OCI-LY3 (cell line): ENCODE measurements around the gene AFF1.

Experiments used
- H2AFZ ChIP-seq: fragments of 200-600, 300-600 bp; shearing (Covaris generic); 2 replicates; pipeline ENCODE4 v1.6.0; 2014; ENCODE audit warnings: antibody characterized with exemption, low read depth, low read length
- H3K27ac ChIP-seq: fragments of 200-600, 300-600 bp; sonication (generic); 2 replicates; pipeline ENCODE4 v1.5.1; 2014; ENCODE audit warnings: mild to moderate bottlenecking, low read length, moderate library complexity, mixed read lengths
- H3K27me3 ChIP-seq: fragments of 200-600, 300-600 bp; sonication (generic); 2 replicates; pipeline ENCODE4 v1.6.1; 2014; ENCODE audit warnings: low read depth, low read length, mixed read lengths
- H3K36me3 ChIP-seq: fragments of 200-600, 300-600 bp; sonication (generic); replicated peaks from 2 replicates; pipeline ENCODE3; 2014; ENCODE audit warnings: low read depth, low read length, mixed read lengths
- H3K4me1 ChIP-seq: fragments of 300-600, 200-600 bp; sonication (generic); 2 replicates; pipeline ENCODE4 v1.6.1; 2014; ENCODE audit warnings: low read length, mixed read lengths
- H3K4me2 ChIP-seq: fragments of 200-600, 300-600 bp; sonication (generic); 2 replicates; pipeline ENCODE4 v1.6.1; 2014; ENCODE audit warnings: low read length, mixed read lengths
- H3K4me3 ChIP-seq: fragments of 300-600, 200-600 bp; sonication (generic); 2 replicates; pipeline ENCODE4 v1.5.1; 2014; ENCODE audit warnings: antibody characterized with exemption, mild to moderate bottlenecking, low read length, moderate library complexity
- H3K79me2 ChIP-seq: fragments of 300-600, 200-600 bp; shearing (Covaris generic); 2 replicates; pipeline ENCODE4 v1.6.1; 2014; ENCODE audit warnings: mild to moderate bottlenecking, low read length, mixed read lengths
- H3K9ac ChIP-seq: fragments of 300-600, 200-600 bp; shearing (Covaris generic); 2 replicates; pipeline ENCODE4 v1.6.0; 2014; ENCODE audit warnings: mild to moderate bottlenecking, low read length, moderate library complexity
- H3K9me3 ChIP-seq: fragments of 200-600, 300-600 bp; shearing (Covaris generic); 2 replicates; pipeline ENCODE4 v1.6.1; 2014; ENCODE audit warnings: low read length, mixed read lengths; ENCODE audit not compliant: insufficient read depth
- H4K20me1 ChIP-seq: fragments of 200-600, 300-600 bp; sonication (generic); 2 replicates; pipeline ENCODE4 v1.6.1; 2016; ENCODE audit warnings: low read length, mixed read lengths; ENCODE audit not compliant: insufficient read depth
- EZH2phosphoT487 ChIP-seq: fragments of 200-600 bp; shearing (Covaris generic); IDR thresholded peaks from 2 replicates; pipeline ENCODE4 v1.6.1; 2018; ENCODE audit warnings: antibody characterized with exemption, mixed run types, low read depth
- TF ChIP-seq, protein P1 (sequence below): fragments of 200-600, 300-600 bp; sonication (generic); IDR thresholded peaks from 2 replicates; pipeline ENCODE4 v1.5.1; 2014; ENCODE audit warnings: antibody characterized with exemption, low read length, low read depth

The AFF1 gene

DNA sequence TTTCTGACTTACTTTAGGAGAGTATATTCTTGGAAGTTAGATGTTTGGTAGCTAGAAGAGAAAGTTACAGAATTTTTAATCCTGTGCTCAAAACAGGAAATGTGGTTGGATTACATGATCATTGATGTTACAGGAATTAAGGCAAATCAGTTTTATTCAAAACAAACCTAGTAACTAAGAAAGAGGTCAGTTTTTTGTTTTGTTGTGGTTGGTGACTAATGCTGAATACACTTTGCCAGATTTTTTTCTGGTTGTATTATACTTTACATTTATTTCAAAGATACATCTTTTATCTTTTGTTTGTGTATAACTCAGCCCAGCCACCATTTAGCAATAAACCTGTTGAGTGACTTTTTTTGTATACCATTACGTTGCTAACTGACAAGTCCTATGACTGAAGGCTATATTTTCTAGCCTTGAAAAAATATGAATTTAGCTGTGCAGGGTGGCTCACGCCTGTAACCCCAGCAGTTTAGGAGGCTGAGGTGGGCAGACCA is 168.9 kb downstream of the AFF1 start:
- H3K79me2 ChIP-seq, result no peaks in the 10 kb centered on the region
- H3K36me3 ChIP-seq, result peaks cover 16% of the 10 kb centered on the region
- H3K4me3 ChIP-seq, result no peak overlapping the region
- no peak overlapping the region for H3K4me2 ChIP-seq
- no peak overlapping the region for H3K9ac ChIP-seq
- H3K9me3 ChIP-seq, result no peaks in the 10 kb centered on the region
- TF ChIP-seq EZH2phosphoT487, result no peak
- TF ChIP-seq, protein P1, sequence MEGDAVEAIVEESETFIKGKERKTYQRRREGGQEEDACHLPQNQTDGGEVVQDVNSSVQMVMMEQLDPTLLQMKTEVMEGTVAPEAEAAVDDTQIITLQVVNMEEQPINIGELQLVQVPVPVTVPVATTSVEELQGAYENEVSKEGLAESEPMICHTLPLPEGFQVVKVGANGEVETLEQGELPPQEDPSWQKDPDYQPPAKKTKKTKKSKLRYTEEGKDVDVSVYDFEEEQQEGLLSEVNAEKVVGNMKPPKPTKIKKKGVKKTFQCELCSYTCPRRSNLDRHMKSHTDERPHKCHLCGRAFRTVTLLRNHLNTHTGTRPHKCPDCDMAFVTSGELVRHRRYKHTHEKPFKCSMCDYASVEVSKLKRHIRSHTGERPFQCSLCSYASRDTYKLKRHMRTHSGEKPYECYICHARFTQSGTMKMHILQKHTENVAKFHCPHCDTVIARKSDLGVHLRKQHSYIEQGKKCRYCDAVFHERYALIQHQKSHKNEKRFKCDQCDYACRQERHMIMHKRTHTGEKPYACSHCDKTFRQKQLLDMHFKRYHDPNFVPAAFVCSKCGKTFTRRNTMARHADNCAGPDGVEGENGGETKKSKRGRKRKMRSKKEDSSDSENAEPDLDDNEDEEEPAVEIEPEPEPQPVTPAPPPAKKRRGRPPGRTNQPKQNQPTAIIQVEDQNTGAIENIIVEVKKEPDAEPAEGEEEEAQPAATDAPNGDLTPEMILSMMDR, result no peak
- no peaks in the 10 kb centered on the region for H3K27me3 ChIP-seq
- H3K4me1 ChIP-seq, result no peaks in the 10 kb centered on the region
- H2AFZ ChIP-seq, result no peak overlapping the region
- H4K20me1 ChIP-seq, result no peaks in the 10 kb centered on the region
- no peak overlapping the region for H3K27ac ChIP-seq

DNA sequence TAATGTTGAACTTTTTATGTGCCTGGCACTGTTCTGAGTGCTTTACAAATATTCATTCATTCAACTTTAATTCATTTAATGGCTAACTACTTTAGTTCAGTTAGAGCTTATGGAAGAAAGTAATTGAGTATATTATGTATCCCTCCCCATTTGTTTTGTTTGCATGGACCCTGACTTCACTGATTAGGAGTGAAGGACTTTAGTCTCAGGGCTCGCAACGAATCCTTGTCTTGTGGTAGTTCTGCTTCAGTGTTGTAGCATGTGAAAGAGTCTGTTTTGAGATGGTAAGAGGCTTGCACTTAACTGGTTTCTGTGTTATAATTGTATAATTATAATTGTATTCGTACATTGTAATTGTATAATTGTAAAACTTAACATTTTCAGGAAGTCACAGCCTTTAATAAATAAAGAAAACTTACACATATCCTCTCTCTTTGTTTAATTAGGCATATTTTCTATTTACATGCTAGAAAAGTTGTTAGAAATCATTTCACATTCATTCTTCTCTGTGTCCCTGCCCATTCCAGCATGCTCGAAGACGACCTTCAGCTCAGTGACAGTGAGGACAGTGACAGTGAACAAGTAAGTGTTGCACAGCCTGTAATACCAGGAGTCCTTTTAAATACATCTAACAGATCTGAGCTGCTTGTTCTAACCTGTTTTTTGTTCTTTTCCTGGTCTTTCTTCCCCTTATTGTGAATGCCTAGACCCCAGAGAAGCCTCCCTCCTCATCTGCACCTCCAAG is 170.5 kb downstream of the AFF1 start:
- Histone ChIP-seq H3K4me2 (no peak overlapping the region), H3K27me3 (no peaks in the 10 kb centered on the region), H3K27ac (no peak overlapping the region), H3K4me1 (no peaks in the 10 kb centered on the region), H2AFZ (no peak overlapping the region), H4K20me1 (no peaks in the 10 kb centered on the region), H3K9me3 (no peaks in the 10 kb centered on the region), H3K9ac (no peak overlapping the region), H3K79me2 (no peaks in the 10 kb centered on the region), H3K4me3 (no peak overlapping the region), H3K36me3 (peaks cover 17% of the 10 kb centered on the region)
- TF ChIP-seq EZH2phosphoT487, result no peak

DNA sequence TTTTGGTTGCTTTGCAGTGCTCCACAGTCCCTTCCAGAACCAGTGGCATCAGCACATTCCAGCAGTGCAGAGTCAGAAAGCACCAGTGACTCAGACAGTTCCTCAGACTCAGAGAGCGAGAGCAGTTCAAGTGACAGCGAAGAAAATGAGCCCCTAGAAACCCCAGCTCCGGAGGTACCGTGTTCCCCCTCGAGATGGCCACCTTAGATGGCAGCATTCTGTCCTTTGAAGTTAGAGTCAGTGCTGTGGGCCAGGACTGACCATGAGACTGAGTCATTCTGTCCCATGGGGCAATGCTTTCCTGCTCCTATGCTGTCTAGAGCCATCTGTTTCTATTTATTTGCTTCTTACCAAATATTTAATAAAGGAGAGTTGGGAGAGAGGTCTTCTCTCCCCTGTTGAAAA is 173.3 kb downstream of the AFF1 start:
- no peaks in the 10 kb centered on the region for H4K20me1 ChIP-seq
- H3K27ac ChIP-seq, result no peak overlapping the region
- H3K4me2 ChIP-seq, result no peak overlapping the region
- no peak overlapping the region for H2AFZ ChIP-seq
- H3K4me3 ChIP-seq, result no peak overlapping the region
- H3K79me2 ChIP-seq, result no peaks in the 10 kb centered on the region
- H3K9me3 ChIP-seq, result no peaks in the 10 kb centered on the region
- H3K36me3 ChIP-seq, result peaks cover 15% of the 10 kb centered on the region
- no peak overlapping the region for H3K9ac ChIP-seq
- TF ChIP-seq, protein P1, result no peak
- TF ChIP-seq EZH2phosphoT487, result no peak
- H3K27me3 ChIP-seq, result no peaks in the 10 kb centered on the region
- H3K4me1 ChIP-seq, result no peaks in the 10 kb centered on the region

DNA sequence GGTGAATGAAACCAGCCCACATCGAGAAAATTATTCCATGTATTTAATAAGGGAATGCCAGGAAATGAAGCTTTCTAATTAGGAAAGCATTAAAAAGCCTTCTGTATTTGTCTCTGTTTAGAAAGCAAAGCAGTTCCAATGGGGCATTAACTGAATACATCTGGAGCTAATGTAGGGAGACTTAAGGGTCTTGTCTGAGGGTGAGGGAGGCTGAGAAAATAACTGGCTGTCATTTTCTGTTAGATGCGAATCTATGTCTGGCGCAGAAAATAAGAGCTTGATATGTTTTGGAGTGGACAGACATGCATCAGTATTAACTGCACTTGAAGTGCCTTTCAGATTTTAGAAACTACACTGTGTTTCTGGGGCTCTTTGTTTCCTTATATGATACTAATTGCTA is 174.3 kb downstream of the AFF1 start:
- Histone ChIP-seq H3K4me2 (no peak overlapping the region), H3K27ac (no peak overlapping the region), H3K4me3 (no peak overlapping the region), H3K4me1 (no peaks in the 10 kb centered on the region), H3K9me3 (no peaks in the 10 kb centered on the region), H3K27me3 (no peaks in the 10 kb centered on the region), H3K9ac (no peak overlapping the region), H3K36me3 (peaks cover 15% of the 10 kb centered on the region), H3K79me2 (no peaks in the 10 kb centered on the region), H2AFZ (no peak overlapping the region), H4K20me1 (no peaks in the 10 kb centered on the region)
- no peak for TF ChIP-seq EZH2phosphoT487
- TF ChIP-seq, protein P1, result no peak
